Measurements from ENCODE around the gene CD1C.

The CD1C gene

GRCh38 chr1:158286487-158286886 is 3.2 kb upstream of the CD1C start:
- no peak for DNase-seq (ENCODE audit: low spot score)
- H3K27ac ChIP-seq (ENCODE audit: poor library complexity, severe bottlenecking): no peak overlapping the region
- no peaks in the 10 kb centered on the region for H3K4me1 ChIP-seq (ENCODE audit: insufficient read depth, poor library complexity, severe bottlenecking)
- no peaks in the 10 kb centered on the region for H3K9me3 ChIP-seq (ENCODE audit: severe bottlenecking)
- H3K4me3 ChIP-seq (ENCODE audit: severe bottlenecking): no peak overlapping the region
- ATAC-seq (ENCODE audit: low read depth): no peak
- no peaks in the 10 kb centered on the region for H3K27me3 ChIP-seq (ENCODE audit: insufficient read depth, poor library complexity, severe bottlenecking)
- H3K36me3 ChIP-seq (ENCODE audit: low read depth): no peaks in the 10 kb centered on the region
- no peak for TF ChIP-seq CTCF (IDR thresholded peaks at IDR 0.05; ENCODE audit: poor library complexity, severe bottlenecking)

- H3K36me3 ChIP-seq (ENCODE audit: low read depth): no peaks in the 10 kb centered on the region
- no peaks in the 10 kb centered on the region for H3K27me3 ChIP-seq (ENCODE audit: insufficient read depth, poor library complexity, severe bottlenecking)
- TF ChIP-seq CTCF (IDR thresholded peaks at IDR 0.05; ENCODE audit: poor library complexity, severe bottlenecking): no peak
- no peaks in the 10 kb centered on the region for H3K4me1 ChIP-seq (ENCODE audit: insufficient read depth, poor library complexity, severe bottlenecking)
- no peak for ATAC-seq (ENCODE audit: low read depth)
- H3K4me3 ChIP-seq (ENCODE audit: severe bottlenecking): no peak overlapping the region
- DNase-seq (ENCODE audit: low spot score): no peak
- no peaks in the 10 kb centered on the region for H3K9me3 ChIP-seq (ENCODE audit: severe bottlenecking)
- H3K27ac ChIP-seq (ENCODE audit: poor library complexity, severe bottlenecking): no peak overlapping the region
These were observed 2.8 kb upstream of the CD1C start for GRCh38 chr1:158286941-158287346.

- TF ChIP-seq CTCF (IDR thresholded peaks at IDR 0.05; ENCODE audit: poor library complexity, severe bottlenecking): no peak
- H3K4me3 ChIP-seq (ENCODE audit: severe bottlenecking): no peak overlapping the region
- no peak for DNase-seq (ENCODE audit: low spot score)
- no peaks in the 10 kb centered on the region for H3K9me3 ChIP-seq (ENCODE audit: severe bottlenecking)
- no peaks in the 10 kb centered on the region for H3K27me3 ChIP-seq (ENCODE audit: insufficient read depth, poor library complexity, severe bottlenecking)
- H3K4me1 ChIP-seq (ENCODE audit: insufficient read depth, poor library complexity, severe bottlenecking): no peaks in the 10 kb centered on the region
- no peaks in the 10 kb centered on the region for H3K36me3 ChIP-seq (ENCODE audit: low read depth)
- no peak for ATAC-seq (ENCODE audit: low read depth)
- no peak overlapping the region for H3K27ac ChIP-seq (ENCODE audit: poor library complexity, severe bottlenecking)
These were observed 660 bp downstream of the CD1C start for GRCh38 chr1:158290321-158290844.

- Histone ChIP-seq H3K9me3 (ENCODE audit: severe bottlenecking) (no peaks in the 10 kb centered on the region), H3K4me3 (ENCODE audit: severe bottlenecking) (no peak overlapping the region), H3K4me1 (ENCODE audit: insufficient read depth, poor library complexity, severe bottlenecking) (no peaks in the 10 kb centered on the region), H3K27ac (ENCODE audit: poor library complexity, severe bottlenecking) (no peak overlapping the region), H3K36me3 (ENCODE audit: low read depth) (no peaks in the 10 kb centered on the region), H3K27me3 (ENCODE audit: insufficient read depth, poor library complexity, severe bottlenecking) (no peaks in the 10 kb centered on the region)
- ATAC-seq (ENCODE audit: low read depth) (no peak), DNase-seq (ENCODE audit: low spot score) (no peak)
- no peak for TF ChIP-seq CTCF (IDR thresholded peaks at IDR 0.05; ENCODE audit: poor library complexity, severe bottlenecking)
These were observed 6.1 kb downstream of the CD1C start for GRCh38 chr1:158295791-158296190.

- H3K27ac ChIP-seq (ENCODE audit: poor library complexity, severe bottlenecking): no peak overlapping the region
- H3K9me3 ChIP-seq (ENCODE audit: severe bottlenecking): no peaks in the 10 kb centered on the region
- DNase-seq (ENCODE audit: low spot score) (no peak), ATAC-seq (ENCODE audit: low read depth) (no peak)
- H3K36me3 ChIP-seq (ENCODE audit: low read depth): no peaks in the 10 kb centered on the region
- TF ChIP-seq CTCF (IDR thresholded peaks at IDR 0.05; ENCODE audit: poor library complexity, severe bottlenecking): no peak
- no peaks in the 10 kb centered on the region for H3K4me1 ChIP-seq (ENCODE audit: insufficient read depth, poor library complexity, severe bottlenecking)
- no peak overlapping the region for H3K4me3 ChIP-seq (ENCODE audit: severe bottlenecking)
- H3K27me3 ChIP-seq (ENCODE audit: insufficient read depth, poor library complexity, severe bottlenecking): no peaks in the 10 kb centered on the region
These were observed 20.9 kb downstream of the CD1C start for GRCh38 chr1:158310623-158311022.
